NCI-H2227 (cell line): ENCODE data around the gene LMNTD2.

ENCODE experiments used
- DNase-seq: peaks from one replicate; lab custom pipeline; 2025; ENCODE audit not compliant: unreplicated experiment; lab: John Stamatoyannopoulos, UW

Gene LMNTD2

GRCh38 chr11:560305-561147, at the start of gene LMNTD2, which contains the start of gene RASSF7:
LMNTD2 (minus strand) TSS chr11:560738; CDS start chr11:560716, 22 bp downstream.
RASSF7 (plus strand) TSS chr11:560970; CDS start chr11:561769, 799 bp downstream.
- peak; percentile 98 for DNase-seq

GRCh38 chr11:609341-609811, 48.8 kb upstream of the LMNTD2 start:
- no peak for DNase-seq

GRCh38 chr11:608791-609251, 48.3 kb upstream of the LMNTD2 start:
- no peak for DNase-seq

GRCh38 chr11:607971-608659, 47.6 kb upstream of the LMNTD2 start:
- no peak for DNase-seq

- no peak for DNase-seq
These were observed 46.7 kb upstream of the LMNTD2 start for GRCh38 chr11:607020-607780.

- no peak for DNase-seq
These were observed 45.7 kb upstream of the LMNTD2 start for GRCh38 chr11:606245-606644.

GRCh38 chr11:605286-606129, 45.0 kb upstream of the LMNTD2 start:
- no peak for DNase-seq

- no peak for DNase-seq
These were observed 42.6 kb upstream of the LMNTD2 start for GRCh38 chr11:603154-603553.

- no peak for DNase-seq
These were observed 41.2 kb upstream of the LMNTD2 start for GRCh38 chr11:601573-602245.

- DNase-seq = no peak
These were observed 37.6 kb upstream of the LMNTD2 start for GRCh38 chr11:598005-598680.

- DNase-seq = no peak
These were observed 36.7 kb upstream of the LMNTD2 start for GRCh38 chr11:597166-597725.

GRCh38 chr11:596374-596773, 35.8 kb upstream of the LMNTD2 start:
- no peak for DNase-seq

GRCh38 chr11:595400-595799, 34.9 kb upstream of the LMNTD2 start:
- DNase-seq = no peak

GRCh38 chr11:593347-593746, 32.8 kb upstream of the LMNTD2 start:
- no peak for DNase-seq

- DNase-seq = no peak
These were observed 32.4 kb upstream of the LMNTD2 start for GRCh38 chr11:592918-593317.

GRCh38 chr11:592501-592900, 32.0 kb upstream of the LMNTD2 start:
- DNase-seq = no peak

- no peak for DNase-seq
These were observed 30.5 kb upstream of the LMNTD2 start for GRCh38 chr11:590997-591396.

GRCh38 chr11:589798-590197, 29.3 kb upstream of the LMNTD2 start:
- DNase-seq = no peak

GRCh38 chr11:587978-588380, 27.4 kb upstream of the LMNTD2 start:
- no peak for DNase-seq
